Peyer's patch (tissue), 4 donors: ENCODE measurements around the gene PSAPL1.

Source experiments
- CTCF ChIP-seq, 6 experiments: fragments of 450-650 bp in 4 of 6; fragments of 200-600 bp in 2 of 6; sonication (generic) in 1 of 6; IDR thresholded peaks; one replicate each; pipeline ENCODE4 v1.5.1; 2017 to 2019; ENCODE audit warnings: antibody characterized with exemption in 6 of 6, mild to moderate bottlenecking in 3 of 6, moderate library complexity in 1 of 6
- POLR2A ChIP-seq, 2 donors: fragments of 450-650 bp; IDR thresholded peaks; one replicate each; pipeline ENCODE4 v1.5.1; 2017; ENCODE audit warnings: antibody characterized with exemption in 2 of 2, mild to moderate bottlenecking in 2 of 2, moderate library complexity in 2 of 2

GRCh38 chr4:7465017-7465416 is 30.3 kb upstream of the PSAPL1 start:
- TF ChIP-seq CTCF (IDR thresholded peaks at IDR 0.05): no peak
- TF ChIP-seq POLR2A (IDR thresholded peaks at IDR 0.05): no peak
